Activated naive CD4-positive, alpha-beta T cell treated with Interleukin-2 at 50 U/mL for 16 hours (primary cell): ENCODE results near the gene SCGB1D1.

Experiments used
- DNase-seq: peaks from one replicate; pipeline ENCODE4 v3.0.0-alpha.2; 2020

SCGB1D1 gene, protein sequence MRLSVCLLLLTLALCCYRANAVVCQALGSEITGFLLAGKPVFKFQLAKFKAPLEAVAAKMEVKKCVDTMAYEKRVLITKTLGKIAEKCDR

DNA sequence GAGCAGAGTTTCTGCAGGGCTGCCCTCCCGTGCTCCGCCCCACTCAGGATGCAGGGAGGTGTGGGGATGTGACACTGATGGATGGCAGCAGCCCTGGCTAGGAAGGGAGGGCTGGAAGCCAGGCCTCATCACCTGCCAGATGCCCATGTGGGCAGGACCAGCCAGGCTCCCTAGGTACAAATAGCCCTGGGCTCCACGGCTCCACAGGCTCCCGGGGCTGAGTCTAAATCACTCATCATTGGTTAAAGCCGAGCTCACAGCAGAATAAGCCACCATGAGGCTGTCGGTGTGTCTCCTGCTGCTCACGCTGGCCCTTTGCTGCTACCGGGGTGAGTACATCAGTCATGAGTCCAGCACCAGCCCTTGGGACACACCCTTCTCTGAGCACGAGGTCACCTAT is at the start of gene SCGB1D1:
SCGB1D1 (plus strand) TSS at position 206 of the 400 bp plus-strand sequence; CDS start at position 275, 69 bp downstream.
- DNase-seq: no peak

DNA sequence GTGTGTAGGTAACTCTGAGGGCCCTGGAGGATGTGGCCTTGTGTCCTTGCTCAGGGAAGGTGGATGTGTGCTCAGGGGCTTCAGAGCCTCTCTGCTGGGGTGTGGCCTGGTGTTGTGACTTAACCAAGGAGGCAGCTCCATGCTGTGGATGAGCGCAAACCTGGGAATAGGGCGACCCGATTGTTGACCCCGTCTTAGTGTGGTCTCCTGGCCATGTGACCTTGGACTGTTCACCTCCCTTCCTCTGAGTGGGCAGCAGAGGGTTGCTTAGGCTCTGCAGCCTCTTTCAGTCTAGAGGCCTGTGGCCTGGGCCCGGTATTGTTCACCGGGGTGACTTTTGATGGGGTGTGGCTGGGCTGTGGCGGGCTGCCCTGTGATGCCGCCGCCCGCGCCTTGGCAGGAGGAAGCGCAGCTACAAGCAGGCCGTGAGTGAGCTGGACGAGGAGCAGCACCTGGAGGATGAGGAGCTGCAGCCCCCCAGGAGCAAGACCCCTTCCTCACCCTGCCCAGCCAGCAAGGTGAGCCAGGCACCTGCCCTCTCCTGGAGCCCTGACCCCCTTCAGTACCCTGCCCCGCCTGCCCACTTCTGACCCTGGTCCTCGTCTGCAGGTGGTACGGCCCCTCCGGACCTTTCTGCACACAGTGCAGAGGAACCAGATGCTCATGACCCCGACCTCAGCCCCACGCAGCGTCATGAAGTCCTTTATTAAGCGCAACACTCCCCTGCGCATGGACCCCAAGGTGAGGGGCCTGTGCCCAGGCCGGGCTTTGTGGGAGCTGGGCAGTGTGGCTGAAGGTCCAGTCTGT is 49.5 kb upstream of the SCGB1D1 start:
- no peak for DNase-seq

DNA sequence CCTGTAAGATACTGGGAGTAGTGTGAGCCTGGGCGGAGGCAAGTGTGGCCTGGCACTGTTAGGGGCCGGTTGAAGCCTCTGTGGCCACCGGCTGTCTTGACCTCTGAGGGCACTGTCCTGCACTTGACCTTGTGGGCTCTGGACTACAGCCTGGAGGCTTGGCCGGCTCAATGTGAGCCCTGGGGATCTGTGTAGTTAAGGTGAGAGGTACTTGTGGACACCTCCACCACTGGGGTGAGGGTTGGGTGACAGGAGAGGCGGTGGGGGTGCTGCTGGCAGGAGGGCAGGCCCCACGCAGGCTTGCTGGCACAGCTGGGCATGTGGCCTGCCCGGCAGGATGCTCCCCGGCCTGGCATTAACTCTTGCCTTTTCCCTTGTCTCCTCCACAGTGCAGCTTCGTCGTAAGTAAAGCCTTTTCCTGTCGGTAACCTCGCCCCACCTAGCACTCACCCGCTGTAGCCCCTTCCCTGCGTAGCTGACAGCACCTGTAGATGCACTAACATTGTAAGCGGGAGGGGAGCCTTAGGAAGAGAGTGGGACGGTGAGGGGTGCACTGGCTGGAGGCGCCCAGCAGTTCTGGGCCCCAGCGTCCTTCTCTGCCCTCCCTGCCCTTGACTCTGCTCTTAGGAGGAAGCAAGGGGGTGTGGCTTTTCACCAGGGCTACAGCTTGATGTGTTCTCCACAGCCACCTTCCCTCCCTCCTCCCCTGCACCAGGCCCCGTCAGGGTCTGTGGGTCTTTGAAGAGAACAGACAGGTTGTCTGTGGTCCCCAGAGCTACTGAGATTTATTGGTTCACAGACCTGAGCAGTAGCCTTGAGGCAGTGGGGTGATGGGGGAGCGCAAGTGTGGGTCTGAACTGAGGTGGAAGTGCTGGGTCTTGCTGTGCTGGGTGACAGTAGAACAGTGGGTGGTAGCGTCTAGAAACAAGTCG is 48.6 kb upstream of the SCGB1D1 start:
- DNase-seq: no peak

DNA sequence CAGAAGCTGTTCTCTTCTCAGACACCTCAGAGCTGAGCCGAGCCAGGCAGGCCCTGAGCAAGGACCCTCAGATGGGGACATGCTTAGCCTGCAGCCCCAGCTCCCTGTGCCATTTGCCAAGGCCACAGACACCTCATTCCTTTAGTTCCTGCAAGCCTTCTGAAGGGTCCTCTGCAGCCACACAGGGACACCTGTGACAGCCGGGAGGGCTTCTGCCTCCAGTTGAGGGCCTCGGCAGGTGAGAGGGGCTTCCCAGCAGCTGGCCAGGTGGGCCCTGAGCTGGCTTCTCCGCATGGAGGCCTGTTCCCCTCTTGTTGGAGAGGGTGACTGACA is 48.0 kb upstream of the SCGB1D1 start:
- DNase-seq: no peak

DNA sequence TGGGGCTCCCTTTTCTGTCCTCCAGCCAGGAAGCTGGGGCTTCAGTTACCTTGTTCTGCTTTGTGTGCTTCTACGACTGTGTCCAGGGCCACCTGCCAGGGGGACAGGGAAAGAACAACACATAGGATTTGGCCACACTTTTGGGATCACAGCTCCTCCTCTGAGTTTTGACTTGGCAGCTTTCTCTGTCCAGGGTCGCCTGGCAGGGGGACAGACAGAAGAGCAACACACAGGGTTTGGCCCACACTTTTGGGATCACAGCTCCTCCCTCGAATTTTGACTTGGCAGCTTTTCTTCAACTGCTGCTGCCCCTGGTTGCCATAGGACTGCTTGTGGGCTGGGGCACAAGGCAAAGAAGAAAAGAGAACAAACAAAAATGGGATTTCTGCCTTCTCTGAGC is 47.1 kb upstream of the SCGB1D1 start:
- DNase-seq: no peak

DNA sequence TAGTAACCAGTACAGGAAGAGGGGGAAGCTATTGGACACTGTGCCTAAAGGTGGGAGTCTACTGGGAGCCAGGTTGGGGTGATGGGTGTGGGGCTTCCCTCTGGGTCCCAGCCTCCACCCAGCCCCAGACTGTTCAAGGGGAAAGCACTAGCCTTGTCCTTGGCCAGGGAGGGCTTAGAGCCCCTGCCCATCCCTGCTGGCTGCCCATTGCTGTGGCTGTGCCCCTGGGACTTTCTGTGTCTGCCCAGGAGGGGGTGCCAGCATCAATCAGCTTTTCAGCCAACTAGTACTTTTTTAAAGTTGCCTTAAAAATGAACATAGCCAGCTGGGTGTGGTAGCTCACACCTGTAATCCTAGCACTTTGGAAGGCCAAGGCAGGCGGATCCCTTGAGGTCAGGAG is 46.3 kb upstream of the SCGB1D1 start:
- DNase-seq: no peak

DNA sequence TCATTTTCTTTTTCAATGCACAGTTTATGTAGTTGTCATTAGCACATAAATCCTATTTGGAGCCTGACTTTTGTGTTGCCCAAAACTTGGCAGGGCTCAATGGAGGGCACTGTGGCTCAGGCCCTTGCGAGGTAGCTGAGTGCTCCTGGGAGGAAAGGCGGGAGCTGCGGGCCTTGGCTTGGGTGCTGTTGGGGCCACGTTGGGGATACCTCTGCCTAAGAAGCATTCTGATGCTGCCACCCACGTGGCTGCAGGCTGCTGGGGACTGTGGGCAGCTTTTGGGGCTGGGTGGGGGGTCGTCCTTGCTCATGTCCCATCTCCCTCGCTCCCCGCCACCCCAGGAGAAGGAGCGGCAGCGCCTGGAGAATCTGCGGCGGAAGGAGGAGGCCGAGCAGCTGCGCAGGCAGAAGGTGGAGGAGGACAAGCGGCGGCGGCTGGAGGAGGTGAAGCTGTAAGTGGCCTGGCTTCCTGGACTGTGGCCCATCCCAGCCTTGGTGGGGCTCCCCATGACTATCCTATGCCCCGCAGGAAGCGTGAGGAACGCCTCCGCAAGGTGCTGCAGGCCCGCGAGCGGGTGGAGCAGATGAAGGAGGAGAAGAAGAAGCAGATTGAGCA is 45.3 kb upstream of the SCGB1D1 start:
- no peak for DNase-seq

DNA sequence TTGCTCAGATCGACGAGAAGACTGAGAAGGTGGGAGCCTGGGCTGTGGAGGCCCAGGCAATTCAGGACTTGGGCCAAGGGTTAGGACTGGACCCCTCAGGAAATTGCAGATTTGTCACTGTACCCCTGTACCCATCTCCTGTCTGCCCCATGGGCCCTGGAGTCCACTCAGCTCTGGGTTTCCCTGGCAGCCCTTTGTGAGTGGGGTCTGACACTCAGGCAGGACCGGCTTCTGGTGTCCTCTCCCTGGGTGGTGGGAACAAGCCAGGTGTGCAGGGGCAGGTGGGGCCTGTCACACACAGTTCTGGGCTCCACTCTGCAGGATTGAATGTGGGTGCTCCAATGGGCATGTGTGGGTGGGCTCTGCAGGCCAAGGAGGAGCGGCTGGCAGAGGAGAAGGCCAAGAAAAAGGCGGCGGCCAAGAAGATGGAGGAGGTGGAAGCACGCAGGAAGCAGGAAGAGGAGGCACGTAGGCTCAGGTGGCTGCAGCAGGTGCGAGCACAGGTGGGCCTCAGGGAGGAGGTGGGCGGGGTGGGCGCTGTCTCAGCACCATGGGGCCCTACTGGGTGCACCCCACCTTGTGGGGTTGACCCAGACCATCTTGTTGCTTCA is 44.6 kb upstream of the SCGB1D1 start:
- DNase-seq: no peak

DNA sequence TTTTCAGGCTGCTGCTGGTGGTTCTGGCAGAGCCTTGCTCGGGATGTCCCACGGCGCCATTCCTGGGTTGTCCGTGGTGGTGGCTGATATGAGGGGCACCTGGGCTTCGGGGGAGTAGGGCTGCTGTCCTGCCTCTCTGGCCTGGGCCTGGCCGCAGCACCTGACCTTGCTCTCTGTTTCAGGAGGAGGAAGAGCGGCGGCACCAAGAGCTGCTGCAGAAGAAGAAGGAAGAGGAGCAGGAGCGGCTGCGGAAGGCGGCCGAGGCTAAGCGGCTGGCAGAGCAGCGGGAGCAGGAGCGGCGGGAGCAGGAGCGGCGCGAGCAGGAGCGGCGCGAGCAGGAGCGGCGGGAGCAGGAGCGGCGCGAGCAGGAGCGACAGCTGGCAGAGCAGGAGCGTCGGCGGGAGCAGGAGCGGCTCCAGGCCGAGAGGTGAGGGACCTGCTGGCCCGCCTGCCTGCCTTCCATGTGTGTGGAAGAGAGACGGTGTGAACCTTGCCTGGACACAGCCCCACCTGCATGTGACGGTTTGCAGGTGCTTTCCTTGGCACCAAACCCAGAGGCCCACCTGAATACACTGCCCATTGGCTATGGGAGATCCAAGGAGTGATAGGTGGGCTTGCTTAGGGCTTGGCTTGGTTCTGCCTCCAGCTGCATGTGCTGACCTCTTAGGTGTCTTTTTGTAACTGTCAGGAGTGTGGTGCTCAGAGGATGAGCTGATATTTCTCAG is 43.4 kb upstream of the SCGB1D1 start:
- no peak for DNase-seq

DNA sequence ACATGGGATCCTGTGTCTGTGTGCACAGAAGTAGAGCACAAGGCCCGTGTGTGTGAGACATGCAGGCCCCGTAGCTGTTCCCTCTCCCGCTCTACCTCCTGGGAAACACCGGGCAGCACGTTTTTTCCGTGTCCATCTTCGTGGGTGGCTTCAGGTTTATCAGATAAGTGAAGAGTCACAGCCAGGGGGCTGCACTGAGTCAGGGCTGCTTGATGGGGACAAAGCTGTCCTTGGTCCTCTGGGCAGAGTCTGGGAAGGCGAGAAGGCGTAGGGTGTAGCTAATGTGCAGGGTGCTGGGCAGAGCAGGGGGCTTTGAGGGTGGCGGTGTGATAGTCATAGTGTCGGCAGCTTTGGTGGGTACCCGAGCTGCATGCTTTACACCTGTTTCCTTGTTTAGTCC is 42.5 kb upstream of the SCGB1D1 start:
- DNase-seq: no peak

DNA sequence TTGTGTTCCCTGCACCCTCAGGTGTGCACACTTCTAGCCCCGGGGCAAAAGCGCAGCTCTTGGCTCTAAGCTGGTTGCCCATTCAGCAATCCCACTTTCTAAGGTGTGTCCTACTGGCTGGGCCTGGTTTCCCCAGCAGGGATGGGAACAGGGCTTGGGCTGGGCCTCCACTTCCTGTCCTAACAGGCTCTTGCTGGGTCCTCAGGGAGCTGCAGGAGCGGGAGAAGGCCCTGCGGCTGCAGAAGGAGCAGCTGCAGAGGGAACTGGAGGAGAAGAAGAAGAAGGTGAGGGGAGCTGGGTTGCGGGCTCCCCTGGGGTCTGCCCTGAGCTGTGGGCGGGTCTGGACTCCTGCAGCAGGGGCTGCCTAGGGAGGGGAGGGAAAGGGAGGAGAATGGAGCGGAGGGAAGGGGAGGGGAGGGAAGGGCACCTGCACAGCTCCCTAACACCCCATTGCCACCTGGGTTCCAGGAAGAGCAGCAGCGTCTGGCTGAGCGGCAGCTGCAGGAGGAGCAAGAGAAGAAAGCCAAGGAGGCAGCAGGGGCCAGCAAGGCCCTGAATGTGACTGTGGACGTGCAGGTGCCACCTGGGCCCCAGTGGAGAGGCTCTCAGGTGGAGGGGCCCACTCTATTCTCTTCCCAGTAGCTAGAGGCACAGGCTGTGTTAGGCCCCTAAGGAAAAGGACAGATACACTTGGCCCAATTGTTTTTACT is 41.6 kb upstream of the SCGB1D1 start:
- no peak for DNase-seq

DNA sequence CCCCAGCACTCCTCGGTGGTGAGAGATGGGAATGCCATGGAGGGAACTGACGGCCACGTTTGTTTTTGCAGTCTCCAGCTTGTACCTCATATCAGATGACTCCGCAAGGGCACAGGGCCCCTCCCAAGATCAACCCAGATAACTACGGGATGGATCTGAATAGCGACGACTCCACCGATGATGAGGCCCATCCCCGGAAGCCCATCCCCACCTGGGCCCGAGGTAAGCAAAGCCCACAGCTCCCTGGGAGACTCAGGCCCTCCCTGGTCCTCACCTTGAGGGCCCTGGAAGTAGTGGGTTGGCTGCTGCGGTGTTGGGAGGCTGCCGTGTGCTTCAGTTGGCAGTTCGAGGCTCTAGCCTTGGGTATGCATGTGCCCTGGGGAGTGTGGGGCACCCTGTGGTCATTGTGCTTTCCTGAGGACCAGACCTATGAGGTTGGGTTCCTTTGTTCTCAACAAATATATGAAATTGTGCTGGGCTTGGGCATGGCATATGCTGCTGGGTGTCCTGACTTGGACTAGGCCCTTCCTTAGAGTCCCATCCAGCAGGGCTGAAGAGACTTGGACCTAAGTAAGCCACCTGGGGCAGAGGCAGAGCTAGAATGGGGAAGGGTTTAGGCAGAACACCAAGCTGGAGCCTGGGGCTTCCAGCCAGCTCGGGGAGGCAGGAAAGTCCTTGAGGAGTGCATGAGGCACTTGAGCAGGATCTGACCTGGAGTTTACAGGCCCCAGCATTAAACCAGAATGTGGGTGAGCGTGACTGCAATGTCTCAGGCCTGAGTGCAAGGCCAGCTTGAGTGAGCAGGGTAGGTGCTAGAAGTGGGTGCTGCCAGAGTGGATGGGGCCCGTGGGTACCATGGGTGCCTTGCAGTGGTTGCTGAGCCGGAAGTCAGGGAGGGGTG is 39.8 kb upstream of the SCGB1D1 start:
- DNase-seq: no peak

DNA sequence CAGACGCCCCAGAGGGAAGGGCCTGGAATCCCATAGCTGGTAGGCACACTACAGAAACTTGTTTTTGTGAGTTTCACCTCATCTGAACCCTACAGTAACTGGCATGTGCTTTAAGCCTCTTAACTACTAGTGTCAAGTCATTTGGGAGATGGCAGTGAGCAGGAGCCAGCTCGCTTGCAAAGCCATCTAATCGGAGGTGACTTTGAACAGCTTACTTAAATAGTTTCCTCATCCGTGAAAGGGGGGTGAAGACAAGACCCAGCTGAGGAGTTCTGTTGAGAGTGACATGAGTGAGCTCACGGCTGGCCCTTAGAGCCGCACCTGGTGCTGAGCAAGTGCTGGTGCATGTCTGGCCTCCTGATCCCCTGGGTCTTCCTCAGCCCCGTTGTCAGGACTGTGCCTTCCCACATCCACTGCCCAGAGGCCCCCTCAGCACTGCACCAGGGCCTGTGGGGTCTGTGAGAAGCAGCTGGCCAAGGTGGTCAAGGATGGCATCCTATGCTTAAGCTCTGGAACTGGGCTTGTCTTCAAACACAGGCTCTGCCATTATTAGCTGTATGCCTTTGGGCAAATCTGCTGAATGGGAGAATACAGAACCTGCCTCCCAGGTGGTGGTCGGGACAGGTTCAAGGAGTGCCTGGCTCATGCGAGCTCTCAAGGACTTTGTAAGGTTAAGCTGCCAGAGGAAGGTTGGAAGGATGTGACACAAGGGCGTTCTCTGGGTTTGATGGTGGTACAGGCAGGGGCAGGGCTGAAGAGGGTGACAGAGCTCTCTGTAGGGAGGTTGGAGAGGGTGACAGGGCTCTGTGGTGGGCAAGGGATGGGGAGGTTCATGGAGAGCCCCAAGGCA is 38.9 kb upstream of the SCGB1D1 start:
- DNase-seq: no peak

DNA sequence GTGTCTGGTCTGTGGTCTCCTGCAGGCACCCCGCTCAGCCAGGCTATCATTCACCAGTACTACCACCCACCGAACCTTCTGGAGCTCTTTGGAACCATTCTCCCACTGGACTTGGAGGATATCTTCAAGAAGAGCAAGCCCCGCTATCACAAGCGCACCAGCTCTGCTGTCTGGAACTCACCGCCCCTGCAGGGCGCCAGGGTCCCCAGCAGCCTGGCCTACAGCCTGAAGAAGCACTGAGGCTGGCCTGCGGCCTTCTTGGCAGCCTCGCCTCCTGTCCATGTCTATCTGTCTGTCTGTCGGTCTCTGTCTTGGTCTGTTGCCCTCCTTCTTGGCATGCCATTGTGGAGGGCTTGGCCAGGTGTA is 38.3 kb upstream of the SCGB1D1 start:
- no peak for DNase-seq

DNA sequence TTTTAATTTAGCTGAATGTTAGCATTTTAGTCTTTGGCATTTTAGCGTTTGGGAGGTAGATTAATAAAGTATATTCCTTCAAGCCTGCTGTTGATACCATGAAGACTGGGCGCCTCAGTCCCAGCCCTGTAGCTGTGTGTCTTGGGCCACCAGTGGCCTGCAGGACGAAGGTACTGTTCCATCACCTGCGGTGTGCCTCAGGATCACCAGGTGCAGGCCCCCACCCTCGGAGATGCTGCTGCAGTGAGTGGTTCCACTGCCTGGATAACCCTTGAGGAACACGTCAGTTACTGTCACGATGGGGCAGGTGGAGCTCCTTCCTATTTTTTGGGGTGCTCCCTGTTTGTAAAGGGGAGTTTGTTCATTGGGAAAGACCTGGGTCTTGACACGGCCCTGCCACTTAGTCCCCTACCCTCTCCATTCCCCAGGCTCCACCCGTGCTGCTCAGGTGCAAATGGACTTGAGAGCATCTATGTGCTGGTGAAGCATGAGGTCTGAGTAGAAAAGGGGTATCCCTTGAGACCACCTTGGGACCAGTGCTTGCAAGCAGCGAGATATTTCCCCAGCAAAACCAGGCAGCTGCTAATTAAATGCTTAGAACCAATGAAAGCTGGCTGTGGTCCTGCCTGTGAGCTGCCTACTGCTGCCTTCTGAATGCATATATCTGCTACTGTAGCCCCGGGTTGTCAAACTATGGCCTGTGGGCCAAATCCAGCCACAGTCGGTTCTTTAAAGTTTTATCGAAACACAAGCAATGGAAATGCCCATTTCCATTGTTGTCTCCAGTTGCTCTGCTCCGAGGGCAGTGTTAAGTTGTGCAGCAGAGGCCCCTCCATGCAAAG is 37.5 kb upstream of the SCGB1D1 start:
- DNase-seq: no peak

DNA sequence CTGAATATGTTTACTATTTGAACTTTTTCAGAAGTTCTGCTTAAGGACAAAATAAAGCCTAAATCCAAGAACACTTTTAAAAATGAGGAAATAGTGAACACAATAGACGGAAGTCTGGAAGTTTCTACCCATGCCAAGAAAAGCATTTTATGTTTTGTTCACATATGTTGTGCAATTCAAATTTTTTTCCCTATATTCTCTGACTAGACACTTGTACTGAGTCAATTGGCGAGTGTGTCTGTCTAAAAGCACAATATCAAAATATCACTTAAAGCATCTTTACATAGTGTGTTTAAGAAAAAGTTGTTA is 37.0 kb upstream of the SCGB1D1 start:
- DNase-seq: no peak

DNA sequence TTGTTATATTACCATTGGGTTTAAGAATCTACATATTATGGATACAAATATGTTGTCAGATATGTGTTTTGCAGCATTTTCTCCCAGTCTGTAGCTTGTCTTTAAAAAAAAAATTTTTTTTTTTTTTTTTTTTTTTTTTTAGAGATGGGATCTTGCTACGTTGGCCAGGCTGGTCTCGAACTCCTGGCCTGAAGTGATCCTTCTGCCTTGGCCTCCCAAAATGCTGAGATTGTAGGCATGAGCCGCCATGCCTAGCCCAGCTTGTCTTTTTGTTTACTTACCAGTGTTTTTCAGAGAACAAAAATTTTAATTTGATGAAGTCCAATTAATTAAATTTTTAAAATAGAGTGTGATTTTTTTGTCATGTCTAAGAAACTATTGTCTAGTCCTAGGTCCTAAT is 36.4 kb upstream of the SCGB1D1 start:
- no peak for DNase-seq

DNA sequence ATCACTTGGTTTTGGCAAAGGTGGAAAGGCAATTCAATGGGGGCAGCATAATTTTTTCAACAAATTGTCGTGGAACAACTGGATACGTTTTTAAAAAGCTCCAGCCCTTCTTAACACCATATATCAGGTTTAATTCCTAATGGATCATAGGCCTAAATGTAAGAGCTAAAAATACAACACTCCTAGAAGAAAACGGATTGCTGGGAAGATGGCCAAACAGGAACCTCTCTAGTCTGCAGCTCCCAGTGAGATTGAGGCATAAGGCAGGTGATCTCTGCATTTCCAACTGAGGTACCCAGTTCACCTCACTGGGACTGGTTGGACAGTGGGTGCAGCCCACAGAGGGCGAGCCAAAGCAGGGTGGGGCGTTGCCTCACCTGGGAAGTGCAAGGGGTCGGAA is 32.4 kb upstream of the SCGB1D1 start:
- DNase-seq: no peak

DNA sequence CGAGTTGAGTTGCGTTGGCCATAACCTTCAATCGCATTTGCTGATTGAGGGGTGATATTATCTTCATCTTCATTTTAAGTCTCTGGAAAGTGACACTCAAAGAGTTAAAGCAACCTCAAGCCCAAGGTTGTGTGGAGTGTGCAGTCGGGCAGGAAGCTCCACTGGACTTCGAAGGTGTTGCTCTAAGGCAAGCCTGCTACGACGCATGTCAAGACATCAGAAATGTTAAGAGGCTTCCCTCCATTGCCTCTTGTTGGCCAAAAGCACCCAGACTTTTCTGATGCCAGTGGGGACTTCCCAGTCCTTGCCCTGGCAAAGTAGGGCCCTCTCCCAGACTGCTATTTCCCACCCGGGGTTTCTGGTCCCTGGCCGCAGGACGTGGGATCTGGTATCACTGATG is 23.6 kb upstream of the SCGB1D1 start:
- DNase-seq: no peak
